Transverse colon (tissue), 4 donors: ENCODE results near the gene CD48.

ENCODE experiments used
- CTCF ChIP-seq, 5 experiments: fragments of 200-600 bp in 3 of 5; fragments of 450-650 bp in 2 of 5; sonication (generic) in 3 of 5; IDR thresholded peaks; 1 replicate in 2 of 5; 2 replicates in 3 of 5; pipeline ENCODE4 v1.5.1; 2016 to 2017; ENCODE audit warnings: antibody characterized with exemption in 5 of 5, inconsistent platforms in 3 of 5, mild to moderate bottlenecking in 2 of 5, moderate library complexity in 1 of 5
- EP300 ChIP-seq: sonication (generic); formaldehyde crosslinking; IDR thresholded peaks from one replicate; pipeline ENCODE4 v1.6.1; 2017; ENCODE audit warnings: antibody characterized with exemption, low read depth
- POLR2A ChIP-seq: fragments of 450-650 bp; IDR thresholded peaks from one replicate; pipeline ENCODE4 v1.6.1; 2016; ENCODE audit warnings: antibody characterized with exemption, mild to moderate bottlenecking, moderate library complexity
- POLR2AphosphoS5 ChIP-seq, 3 donors: sonication (generic); formaldehyde crosslinking; IDR thresholded peaks; one replicate each; pipeline ENCODE4 v1.6.1; 2016; ENCODE audit warnings: antibody characterized with exemption in 3 of 3

DNA sequence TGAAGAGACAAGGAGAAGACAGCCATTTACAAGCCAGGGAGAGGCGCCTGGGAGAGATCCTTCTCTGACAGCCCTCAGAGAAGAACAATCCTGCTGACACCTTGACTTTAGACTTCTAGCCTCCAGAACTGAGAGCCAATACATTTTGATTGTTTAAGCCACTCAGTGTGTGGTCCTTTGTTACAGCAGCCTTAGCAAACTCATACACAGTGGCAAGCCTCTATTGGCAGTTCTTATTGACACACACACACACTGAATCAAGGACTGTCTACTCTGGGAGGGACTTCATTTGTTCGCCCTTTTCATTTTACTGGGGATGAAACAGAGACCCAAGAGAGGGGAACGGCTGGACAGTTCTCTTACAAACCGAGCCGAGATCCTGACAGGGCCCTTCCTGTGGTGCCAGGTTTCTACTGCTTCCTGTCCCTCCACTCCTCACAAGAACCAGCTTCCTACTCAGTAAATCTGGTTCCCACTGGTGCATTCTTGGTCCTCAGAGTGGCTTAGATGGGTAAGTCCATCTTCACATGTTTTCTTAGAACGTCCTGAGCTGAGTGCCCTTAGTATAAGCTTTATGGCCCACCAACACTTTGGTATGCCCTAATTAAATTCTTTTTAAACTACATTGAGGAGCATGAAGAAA is 79.5 kb downstream of the CD48 start:
- TF ChIP-seq POLR2AphosphoS5 (IDR thresholded peaks at IDR 0.05), result no peak
- no peak for TF ChIP-seq CTCF (IDR thresholded peaks at IDR 0.05)
- TF ChIP-seq POLR2A, result no peak
- no peak for TF ChIP-seq EP300
